ENCODE data around the gene SSBP3.

The SSBP3 gene

GRCh38 chr1:54323324-54323739 is 82.9 kb downstream of the SSBP3 start:
- DNase-seq (ENCODE audit: low read depth) = no peak
- H3K4me3 ChIP-seq (ENCODE audit: low read depth, low read length) = no peak overlapping the region
- TF ChIP-seq CTCF (IDR thresholded peaks at IDR 0.05; ENCODE audit: insufficient read depth, low read depth, low read length, missing control alignments) = no peak

GRCh38 chr1:54318246-54318814 is 87.9 kb downstream of the SSBP3 start:
- DNase-seq (ENCODE audit: low read depth) = no peak
- no peak overlapping the region for H3K4me3 ChIP-seq (ENCODE audit: low read depth, low read length)

GRCh38 chr1:54317084-54317483 is 89.1 kb downstream of the SSBP3 start:
- no peak for DNase-seq (ENCODE audit: low read depth)
- no peak overlapping the region for H3K4me3 ChIP-seq (ENCODE audit: low read depth, low read length)
- TF ChIP-seq CTCF (IDR thresholded peaks at IDR 0.05; ENCODE audit: insufficient read depth, low read depth, low read length, missing control alignments) = no peak

More at GRCh38 chr1:54318246-54318814, 87.9 kb downstream of the SSBP3 start:
- TF ChIP-seq CTCF (IDR thresholded peaks at IDR 0.05; ENCODE audit: insufficient read depth, low read depth, low read length, missing control alignments) = no peak

- no peak for DNase-seq (ENCODE audit: low read depth)
- TF ChIP-seq CTCF (IDR thresholded peaks at IDR 0.05; ENCODE audit: insufficient read depth, low read depth, low read length, missing control alignments) = no peak
These were observed 91.1 kb downstream of the SSBP3 start for GRCh38 chr1:54315099-54315498.

GRCh38 chr1:54314696-54315095 is 91.5 kb downstream of the SSBP3 start:
- no peak for TF ChIP-seq CTCF (IDR thresholded peaks at IDR 0.05; ENCODE audit: insufficient read depth, low read depth, low read length, missing control alignments)
- no peak overlapping the region for H3K4me3 ChIP-seq (ENCODE audit: low read depth, low read length)
- no peak for DNase-seq (ENCODE audit: low read depth)

More at GRCh38 chr1:54315099-54315498, 91.1 kb downstream of the SSBP3 start:
- no peak overlapping the region for H3K4me3 ChIP-seq (ENCODE audit: low read depth, low read length)

GRCh38 chr1:54312796-54313316 is 93.3 kb downstream of the SSBP3 start:
- no peak for DNase-seq (ENCODE audit: low read depth)

More at GRCh38 chr1:54312796-54313316, 93.3 kb downstream of the SSBP3 start:
- TF ChIP-seq CTCF (IDR thresholded peaks at IDR 0.05; ENCODE audit: insufficient read depth, low read depth, low read length, missing control alignments) = no peak
- H3K4me3 ChIP-seq (ENCODE audit: low read depth, low read length) = no peak overlapping the region
